ENCODE measurements around the gene UBE3D. TPM values are rescaled to one million over a fixed set of nuclear protein-coding genes. Genes with fewer than 3 reads are reported as not detected.

Gene UBE3D
- total and polyA plus RNA-seq, 3 donors from 2014 or later: 2.4 to 16.4 (median 13.9) TPM

- DNase-seq: no peak
- H3K27ac ChIP-seq: no peak overlapping the region
- TF ChIP-seq CTCF (IDR thresholded peaks at IDR 0.05) (no peak), POLR2A (IDR thresholded peaks at IDR 0.05) (no peak)
- no peaks in the 10 kb centered on the region for H3K27me3 ChIP-seq
- no peak overlapping the region for H3K4me3 ChIP-seq
- no peaks in the 10 kb centered on the region for H3K36me3 ChIP-seq (ENCODE audit: low read depth, missing control alignments)
- intact Hi-C loops (cut with DNase I; ENCODE audit: low total_unique reads): no loop called here
- peaks cover 3% of the 10 kb centered on the region for H3K4me1 ChIP-seq
- H3K9me3 ChIP-seq: no peaks in the 10 kb centered on the region
- WGBS, 2 donors: 63 to 75% methylated on average over 1 of the region's 1 CpG
These were observed 155.2 kb downstream of the UBE3D start for GRCh38 chr6:82910395-82910794.

GRCh38 chr6:82909551-82909950 lies 156.1 kb downstream of the UBE3D start:
- 91 to 93% methylated on average over 3 of the region's 3 CpGs for WGBS, 2 donors
- Histone ChIP-seq H3K36me3 (ENCODE audit: low read depth, missing control alignments) (no peaks in the 10 kb centered on the region), H3K4me3 (no peak overlapping the region), H3K4me1 (peaks cover 3% of the 10 kb centered on the region), H3K27ac (no peak overlapping the region), H3K9me3 (no peaks in the 10 kb centered on the region), H3K27me3 (no peaks in the 10 kb centered on the region)
- no peak for DNase-seq
- no peak for TF ChIP-seq CTCF (IDR thresholded peaks at IDR 0.05)
- no peak for TF ChIP-seq POLR2A (IDR thresholded peaks at IDR 0.05)
- intact Hi-C loops (cut with DNase I; ENCODE audit: low total_unique reads): no loop called here

- Histone ChIP-seq H3K27me3 (no peaks in the 10 kb centered on the region), H3K4me1 (peaks cover 3% of the 10 kb centered on the region), H3K36me3 (ENCODE audit: low read depth, missing control alignments) (no peaks in the 10 kb centered on the region), H3K9me3 (no peaks in the 10 kb centered on the region), H3K4me3 (no peak overlapping the region), H3K27ac (no peak overlapping the region)
- intact Hi-C loops (cut with DNase I; ENCODE audit: low total_unique reads): no loop called here
- 84 to 89% methylated on average over 2 of the region's 2 CpGs for WGBS, 2 donors
- TF ChIP-seq CTCF (IDR thresholded peaks at IDR 0.05) (no peak), POLR2A (IDR thresholded peaks at IDR 0.05) (no peak)
- DNase-seq: no peak
These were observed 157.0 kb downstream of the UBE3D start for GRCh38 chr6:82908661-82909060.

GRCh38 chr6:82906951-82907350 lies 158.7 kb downstream of the UBE3D start:
- H3K27me3 ChIP-seq: no peaks in the 10 kb centered on the region
- no peak overlapping the region for H3K27ac ChIP-seq
- WGBS, 2 donors: 59 to 67% methylated on average over 1 of the region's 1 CpG
- H3K4me3 ChIP-seq: no peak overlapping the region
- no peak for DNase-seq
- intact Hi-C loops (cut with DNase I; ENCODE audit: low total_unique reads): no loop called here
- no peak for TF ChIP-seq CTCF (IDR thresholded peaks at IDR 0.05)
- peaks cover 3% of the 10 kb centered on the region for H3K4me1 ChIP-seq
- no peaks in the 10 kb centered on the region for H3K36me3 ChIP-seq (ENCODE audit: low read depth, missing control alignments)
- no peaks in the 10 kb centered on the region for H3K9me3 ChIP-seq

- Histone ChIP-seq H3K4me3 (no peak overlapping the region), H3K36me3 (ENCODE audit: low read depth, missing control alignments) (no peaks in the 10 kb centered on the region), H3K9me3 (no peaks in the 10 kb centered on the region), H3K4me1 (no peaks in the 10 kb centered on the region), H3K27me3 (no peaks in the 10 kb centered on the region), H3K27ac (no peak overlapping the region)
- intact Hi-C loops (cut with DNase I; ENCODE audit: low total_unique reads): no loop called here
- DNase-seq: no peak
- no peak for TF ChIP-seq POLR2A (IDR thresholded peaks at IDR 0.05)
- no peak for TF ChIP-seq CTCF (IDR thresholded peaks at IDR 0.05)
These were observed 159.2 kb downstream of the UBE3D start for GRCh38 chr6:82906489-82906888.

All from testis (tissue), 3 donors.